H7 (cell line): ENCODE data around the gene MCM9. TPM values are rescaled to one million over a fixed set of nuclear protein-coding genes. Genes with fewer than 3 reads are reported as not detected.
A peak's percentile ranks its signal among the peaks of the same experiment; 100 is the strongest.
"Not testable (repeated sequence)": the region's sequence is repeated elsewhere in the genome, so short reads cannot be mapped to it uniquely, and the experiment has no call there.

Experiments used
- DNase-seq: peaks from one replicate; pipeline ENCODE4 v3.0.0; 2012
- H3K27me3 ChIP-seq: 2 replicates; pipeline ENCODE4 v1.6.0; 2011; ENCODE audit warnings: mild to moderate bottlenecking, low read length; ENCODE audit not compliant: control insufficient read depth, insufficient read depth
- H3K36me3 ChIP-seq: replicated peaks from 2 replicates; pipeline ENCODE4 v1.5.1; 2011; ENCODE audit warnings: low read length; ENCODE audit not compliant: control insufficient read depth, insufficient read depth
- H3K4me3 ChIP-seq: 2 replicates; pipeline ENCODE4 v1.5.1; 2011; ENCODE audit warnings: low read depth, mild to moderate bottlenecking, control low read depth, low read length, moderate library complexity; ENCODE audit not compliant: insufficient read depth
- total RNA-seq: library from RNA; depleted of rRNA; stranded (reverse); fragments of >200 nt; shearing (Covaris generic); gene quantifications from 2 replicates; pipeline ENCODE4 v1.2.3, GENCODE V29; 2014

Gene MCM9
- total RNA-seq, 1 experiment from 2014 or later = 8.7 TPM

GRCh38 chr6:118871331-118871730 is 63.6 kb downstream of the MCM9 start:
- no peaks in the 10 kb centered on the region for H3K27me3 ChIP-seq
- DNase-seq = no peak
- H3K36me3 ChIP-seq = no peaks in the 10 kb centered on the region
- no peak overlapping the region for H3K4me3 ChIP-seq

- H3K27me3 ChIP-seq = no peaks in the 10 kb centered on the region
- no peaks in the 10 kb centered on the region for H3K36me3 ChIP-seq
- DNase-seq = no peak
- no peak overlapping the region for H3K4me3 ChIP-seq
Observed at GRCh38 chr6:118869894-118870589, 64.9 kb downstream of the MCM9 start.

GRCh38 chr6:118869350-118869749 is 65.6 kb downstream of the MCM9 start:
- Histone ChIP-seq H3K36me3 (no peaks in the 10 kb centered on the region), H3K27me3 (no peaks in the 10 kb centered on the region), H3K4me3 (no peak overlapping the region)
- no peak for DNase-seq

- not testable (repeated sequence) for H3K36me3 ChIP-seq, H3K4me3 ChIP-seq, H3K27me3 ChIP-seq, DNase-seq
Observed at GRCh38 chr6:118868901-118869300, 66.1 kb downstream of the MCM9 start.

GRCh38 chr6:118867181-118867580 is 67.8 kb downstream of the MCM9 start:
- Histone ChIP-seq H3K27me3 (no peaks in the 10 kb centered on the region), H3K36me3 (no peaks in the 10 kb centered on the region), H3K4me3 (no peak overlapping the region)
- DNase-seq = no peak

- no peak for DNase-seq
Observed at GRCh38 chr6:118865100-118865391, 69.9 kb downstream of the MCM9 start.

GRCh38 chr6:118864341-118865099 is 70.4 kb downstream of the MCM9 start:
- H3K36me3 ChIP-seq = no peaks in the 10 kb centered on the region
- DNase-seq = no peak
- H3K4me3 ChIP-seq = no peak overlapping the region
- no peaks in the 10 kb centered on the region for H3K27me3 ChIP-seq

More at GRCh38 chr6:118865100-118865391, 69.9 kb downstream of the MCM9 start:
- Histone ChIP-seq H3K36me3 (no peaks in the 10 kb centered on the region), H3K4me3 (no peak overlapping the region), H3K27me3 (no peaks in the 10 kb centered on the region)

GRCh38 chr6:118862443-118862842 is 72.5 kb downstream of the MCM9 start:
- Histone ChIP-seq H3K36me3 (no peaks in the 10 kb centered on the region), H3K4me3 (no peak overlapping the region), H3K27me3 (no peaks in the 10 kb centered on the region)
- no peak for DNase-seq

- DNase-seq = peak; percentile 10
- no peak overlapping the region for H3K4me3 ChIP-seq
Observed at GRCh38 chr6:118860880-118861279, 74.1 kb downstream of the MCM9 start.

GRCh38 chr6:118860363-118860762 is 74.6 kb downstream of the MCM9 start:
- Histone ChIP-seq H3K4me3 (no peak overlapping the region), H3K36me3 (no peaks in the 10 kb centered on the region), H3K27me3 (no peaks in the 10 kb centered on the region)
- DNase-seq = no peak

More at GRCh38 chr6:118860880-118861279, 74.1 kb downstream of the MCM9 start:
- Histone ChIP-seq H3K27me3 (no peaks in the 10 kb centered on the region), H3K36me3 (no peaks in the 10 kb centered on the region)

- Histone ChIP-seq H3K27me3 (no peaks in the 10 kb centered on the region), H3K36me3 (no peaks in the 10 kb centered on the region), H3K4me3 (no peak overlapping the region)
- no peak for DNase-seq
Observed at GRCh38 chr6:118859517-118860064, 75.4 kb downstream of the MCM9 start.

- Histone ChIP-seq H3K27me3 (no peaks in the 10 kb centered on the region), H3K4me3 (no peak overlapping the region), H3K36me3 (no peaks in the 10 kb centered on the region)
- DNase-seq = no peak
Observed at GRCh38 chr6:118856301-118856700, 78.7 kb downstream of the MCM9 start.

GRCh38 chr6:118853408-118853807 is 81.6 kb downstream of the MCM9 start:
- Histone ChIP-seq H3K27me3 (no peaks in the 10 kb centered on the region), H3K4me3 (no peak overlapping the region), H3K36me3 (no peaks in the 10 kb centered on the region)
- DNase-seq = no peak

- Histone ChIP-seq H3K36me3 (no peaks in the 10 kb centered on the region), H3K4me3 (no peak overlapping the region), H3K27me3 (no peaks in the 10 kb centered on the region)
- no peak for DNase-seq
Observed at GRCh38 chr6:118844915-118845314, 90.0 kb downstream of the MCM9 start.

GRCh38 chr6:118843685-118844390 is 91.1 kb downstream of the MCM9 start:
- no peak overlapping the region for H3K4me3 ChIP-seq
- H3K27me3 ChIP-seq = no peaks in the 10 kb centered on the region
- DNase-seq = no peak
- H3K36me3 ChIP-seq = no peaks in the 10 kb centered on the region
